Esophagus muscularis mucosa (tissue), 4 donors: ENCODE results near the gene RPS6KA2. TPM values are rescaled to one million over a fixed set of nuclear protein-coding genes. Genes with fewer than 3 reads are reported as not detected.

Experiments
- DNase-seq: peaks from one replicate; pipeline ENCODE4 v3.0.0-alpha.2; 2017; ENCODE audit errors: extremely low spot score
- H3K27ac ChIP-seq, 4 donors: fragments of 200-600 bp; sonication (generic); replicated peaks in 1 of 4; 1 replicate in 3 of 4; 2 replicates in 1 of 4; pipeline ENCODE4 v1.5.1; 2016 to 2019; ENCODE audit warnings: mild to moderate bottlenecking in 1 of 4
- H3K27me3 ChIP-seq, 4 donors: fragments of 200-600 bp; sonication (generic); one replicate each; pipeline versions ENCODE4 v1.5.1 to v1.6.0; 2016 to 2019
- H3K36me3 ChIP-seq, 4 donors: fragments of 200-600 bp; sonication (generic); one replicate each; pipeline ENCODE4 v1.5.1; 2016 to 2019
- H3K4me1 ChIP-seq, 4 donors: fragments of 200-600 bp; sonication (generic); one replicate each; pipeline ENCODE4 v1.5.1; 2016 to 2019
- H3K4me3 ChIP-seq, 4 donors: fragments of 200-600 bp; sonication (generic); 1 replicate in 2 of 4; 2 replicates in 2 of 4; pipeline ENCODE4 v1.5.1; 2016 to 2019; ENCODE audit warnings: mild to moderate bottlenecking in 4 of 4, moderate library complexity in 1 of 4
- H3K9me3 ChIP-seq, 4 donors: fragments of 200-600 bp; sonication (generic); 1 replicate in 3 of 4; 2 replicates in 1 of 4; pipeline ENCODE4 v1.5.1; 2016 to 2019
- EP300 ChIP-seq: sonication (generic); formaldehyde crosslinking; IDR thresholded peaks from one replicate; pipeline ENCODE4 v1.6.1; 2017; ENCODE audit warnings: antibody characterized with exemption
- POLR2A ChIP-seq: fragments of 450-650 bp; IDR thresholded peaks from one replicate; pipeline ENCODE4 v1.6.1; 2017; ENCODE audit warnings: antibody characterized with exemption, moderate library complexity, mild to moderate bottlenecking, low read depth
- POLR2AphosphoS5 ChIP-seq, 2 donors: sonication (generic); formaldehyde crosslinking; IDR thresholded peaks; one replicate each; pipeline ENCODE4 v1.6.1; 2017; ENCODE audit warnings: antibody characterized with exemption in 2 of 2
- WGBS: methylation state at CpG from one replicate; pipeline ENCODE4 v1.1.5; 2018; 5-methylcytosine and 5-hydroxymethylcytosine counted together
- intact Hi-C: fragments of 100-400 bp; cut with DNase I; formaldehyde crosslinking; loops from one replicate; pipeline ENCODE4 v1.15.1; 2023
- total RNA-seq, 4 donors: library from RNA; depleted of rRNA; stranded (reverse); fragments of >200 nt; gene quantifications; one replicate each; pipeline versions ENCODE4 v1.1.0 to v1.2.1, GENCODE V29; 2016
- TF ChIP-seq, protein P1 (sequence below), 3 experiments: fragments of 200-600 bp in 2 of 3; fragments of 450-650 bp in 1 of 3; sonication (generic) in 2 of 3; IDR thresholded peaks; one replicate each; pipeline ENCODE4 v1.5.1; 2017 to 2019; ENCODE audit warnings: antibody characterized with exemption in 3 of 3, mild to moderate bottlenecking in 2 of 3, moderate library complexity in 1 of 3

Gene RPS6KA2
- total RNA-seq, 4 donors from 2014 or later, result 83.9 to 126 (median 112) TPM

DNA sequence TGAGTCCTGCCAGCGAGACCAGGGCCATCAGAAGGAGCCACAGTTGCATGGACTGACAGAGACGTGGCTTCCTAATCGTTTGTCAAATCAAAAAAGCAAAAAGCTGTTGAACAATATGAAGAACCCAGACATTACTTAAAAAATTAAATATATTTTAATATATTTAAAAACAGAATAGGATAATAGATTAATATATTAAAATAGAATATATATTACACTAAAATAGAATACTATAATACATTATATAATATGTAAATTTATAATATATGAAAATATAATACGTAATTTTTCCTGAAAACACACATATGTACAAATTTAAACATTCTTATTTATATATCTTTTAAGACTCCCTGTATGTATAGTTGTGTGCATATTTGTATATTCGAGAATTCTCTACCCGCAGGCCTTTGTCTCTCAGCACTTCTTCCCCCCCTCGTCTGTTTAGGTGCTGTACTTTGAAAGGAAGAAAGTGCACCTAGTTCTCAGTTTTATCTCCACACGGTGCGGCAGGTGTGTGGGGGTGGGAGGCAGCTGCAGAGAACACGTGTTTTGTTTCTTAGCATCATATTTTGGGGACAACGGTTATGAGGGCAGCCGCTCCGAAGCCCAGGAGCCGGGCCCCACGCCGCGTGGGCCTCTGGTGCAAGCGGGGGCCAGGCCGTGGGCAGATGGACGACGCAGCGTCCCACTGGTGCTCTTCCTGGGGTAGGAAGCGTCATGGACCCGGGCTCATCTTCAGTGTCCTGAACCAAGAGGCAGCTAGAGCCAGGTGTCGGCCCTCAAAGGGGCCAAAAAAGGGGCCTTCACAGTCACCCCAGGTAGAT, 172.1 kb downstream of the RPS6KA2 start:
- DNase-seq, result no peak
- intact Hi-C loops, result no loop called here
- H3K4me1 ChIP-seq, result peaks cover 0 to 3% (median 0%) of the 10 kb centered on the region in 4 donors
- no peak overlapping the region for H3K27ac ChIP-seq
- H3K4me3 ChIP-seq, result no peak overlapping the region
- TF ChIP-seq EP300 (no peak), POLR2A (no peak), POLR2AphosphoS5 (IDR thresholded peaks at IDR 0.05) (no peak)
- TF ChIP-seq, protein P1, sequence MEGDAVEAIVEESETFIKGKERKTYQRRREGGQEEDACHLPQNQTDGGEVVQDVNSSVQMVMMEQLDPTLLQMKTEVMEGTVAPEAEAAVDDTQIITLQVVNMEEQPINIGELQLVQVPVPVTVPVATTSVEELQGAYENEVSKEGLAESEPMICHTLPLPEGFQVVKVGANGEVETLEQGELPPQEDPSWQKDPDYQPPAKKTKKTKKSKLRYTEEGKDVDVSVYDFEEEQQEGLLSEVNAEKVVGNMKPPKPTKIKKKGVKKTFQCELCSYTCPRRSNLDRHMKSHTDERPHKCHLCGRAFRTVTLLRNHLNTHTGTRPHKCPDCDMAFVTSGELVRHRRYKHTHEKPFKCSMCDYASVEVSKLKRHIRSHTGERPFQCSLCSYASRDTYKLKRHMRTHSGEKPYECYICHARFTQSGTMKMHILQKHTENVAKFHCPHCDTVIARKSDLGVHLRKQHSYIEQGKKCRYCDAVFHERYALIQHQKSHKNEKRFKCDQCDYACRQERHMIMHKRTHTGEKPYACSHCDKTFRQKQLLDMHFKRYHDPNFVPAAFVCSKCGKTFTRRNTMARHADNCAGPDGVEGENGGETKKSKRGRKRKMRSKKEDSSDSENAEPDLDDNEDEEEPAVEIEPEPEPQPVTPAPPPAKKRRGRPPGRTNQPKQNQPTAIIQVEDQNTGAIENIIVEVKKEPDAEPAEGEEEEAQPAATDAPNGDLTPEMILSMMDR (IDR thresholded peaks at IDR 0.05), result no peak
- WGBS, result 92% methylated on average over 25 of the region's 25 CpGs
- peaks cover 6 to 49% (median 11%) of the 10 kb centered on the region in 4 donors for H3K36me3 ChIP-seq
- H3K9me3 ChIP-seq, result no peaks in the 10 kb centered on the region
- H3K27me3 ChIP-seq, result no peaks in the 10 kb centered on the region

DNA sequence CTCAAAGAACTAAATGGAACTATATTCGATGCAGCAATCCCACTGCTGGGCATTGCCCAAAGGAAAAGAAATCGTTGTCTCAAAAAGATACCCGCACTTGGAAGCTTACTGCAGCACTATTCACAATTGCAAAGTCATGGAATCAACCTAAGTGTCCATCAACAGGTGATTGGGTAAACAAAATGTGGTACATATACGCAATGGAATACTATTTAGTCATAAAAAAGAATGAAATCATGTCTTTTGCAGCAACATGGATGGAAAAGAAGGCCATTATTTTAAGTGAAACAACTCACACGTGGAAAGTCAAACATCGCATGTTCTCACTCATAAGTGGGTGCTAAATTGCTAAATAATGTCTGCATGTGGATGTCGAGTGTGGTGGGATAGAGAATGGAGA, 173.4 kb downstream of the RPS6KA2 start:
- H3K36me3 ChIP-seq, result peaks cover 6 to 53% (median 18%) of the 10 kb centered on the region in 4 donors
- no peaks in the 10 kb centered on the region for H3K27me3 ChIP-seq
- no peak for DNase-seq
- WGBS, result 96% methylated on average over 7 of the region's 7 CpGs
- no peaks in the 10 kb centered on the region for H3K9me3 ChIP-seq
- peaks cover 0 to 3% (median 0%) of the 10 kb centered on the region in 4 donors for H3K4me1 ChIP-seq
- TF ChIP-seq POLR2A (no peak), EP300 (no peak)
- H3K4me3 ChIP-seq, result no peak overlapping the region
- intact Hi-C loops, result no loop called here
- no peak overlapping the region for H3K27ac ChIP-seq

DNA sequence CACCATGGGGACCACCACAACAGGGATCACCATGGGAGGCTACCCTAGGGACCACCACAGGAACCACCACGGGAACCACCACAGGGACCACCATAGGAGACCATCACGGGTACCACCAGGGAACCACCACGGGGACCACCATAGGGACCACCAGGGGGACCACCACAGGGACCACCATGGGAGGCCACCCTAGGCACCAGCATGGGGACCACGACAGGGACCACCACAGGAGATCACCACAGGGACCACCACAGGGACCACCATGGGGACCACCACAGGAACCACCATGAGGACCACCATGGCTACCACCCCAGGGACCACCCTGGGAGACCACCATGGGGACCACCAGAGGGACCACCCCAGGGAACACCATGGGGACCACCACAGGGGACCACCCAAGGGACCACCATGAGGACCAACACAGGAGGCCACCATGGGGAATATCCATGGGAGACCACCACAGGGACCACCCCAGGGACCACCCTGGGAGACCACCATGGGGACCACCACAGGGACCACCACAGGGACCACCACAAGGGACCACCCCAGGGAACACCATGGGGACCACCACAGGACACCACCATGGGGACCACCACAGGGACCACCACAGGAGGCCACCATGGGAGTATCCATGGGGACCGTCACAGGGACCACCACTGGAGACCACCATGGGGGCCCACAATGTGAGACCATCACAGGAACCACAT, 176.7 kb downstream of the RPS6KA2 start:
- no peak overlapping the region for H3K27ac ChIP-seq
- intact Hi-C loops, result no loop called here
- no CpG with 5 or more reads among the region's 5 CpGs for WGBS
- no peaks in the 10 kb centered on the region for H3K4me1 ChIP-seq
- H3K9me3 ChIP-seq, result no peaks in the 10 kb centered on the region
- H3K4me3 ChIP-seq, result no peak overlapping the region
- no peaks in the 10 kb centered on the region for H3K27me3 ChIP-seq
- DNase-seq, result no peak
- H3K36me3 ChIP-seq, result peaks cover 5 to 64% (median 38%) of the 10 kb centered on the region in 4 donors
- TF ChIP-seq POLR2AphosphoS5 (IDR thresholded peaks at IDR 0.05), result no peak
- TF ChIP-seq POLR2A, result no peak
- TF ChIP-seq, protein P1 (IDR thresholded peaks at IDR 0.05), result no peak
- TF ChIP-seq EP300, result no peak

DNA sequence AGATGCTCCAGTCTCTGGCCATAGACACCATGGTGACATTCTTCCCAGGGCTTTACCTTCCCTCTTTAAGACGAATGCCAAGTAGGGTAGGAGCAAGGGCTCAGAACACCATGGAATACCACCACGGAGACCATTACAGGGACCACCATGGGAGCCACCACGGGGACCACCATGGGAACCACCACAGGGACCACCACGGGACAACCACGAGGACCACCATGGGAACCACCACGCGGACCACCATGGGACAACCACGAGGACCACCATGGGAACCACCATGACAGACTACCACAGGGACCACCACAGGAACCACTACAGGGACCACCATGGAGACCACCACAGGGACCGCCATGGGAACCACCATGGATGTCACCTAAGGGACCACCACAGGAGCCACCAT, 177.4 kb downstream of the RPS6KA2 start:
- H3K27me3 ChIP-seq, result no peaks in the 10 kb centered on the region
- TF ChIP-seq, protein P1 (IDR thresholded peaks at IDR 0.05), result no peak
- TF ChIP-seq EP300 (no peak), POLR2AphosphoS5 (IDR thresholded peaks at IDR 0.05) (no peak)
- H3K36me3 ChIP-seq, result peaks cover 5 to 68% (median 41%) of the 10 kb centered on the region in 4 donors
- no peak overlapping the region for H3K27ac ChIP-seq
- H3K9me3 ChIP-seq, result no peaks in the 10 kb centered on the region
- H3K4me3 ChIP-seq, result no peak overlapping the region
- no peak for DNase-seq
- intact Hi-C loops, result no loop called here
- no peaks in the 10 kb centered on the region for H3K4me1 ChIP-seq
- 81% methylated on average over 5 of the region's 9 CpGs for WGBS

DNA sequence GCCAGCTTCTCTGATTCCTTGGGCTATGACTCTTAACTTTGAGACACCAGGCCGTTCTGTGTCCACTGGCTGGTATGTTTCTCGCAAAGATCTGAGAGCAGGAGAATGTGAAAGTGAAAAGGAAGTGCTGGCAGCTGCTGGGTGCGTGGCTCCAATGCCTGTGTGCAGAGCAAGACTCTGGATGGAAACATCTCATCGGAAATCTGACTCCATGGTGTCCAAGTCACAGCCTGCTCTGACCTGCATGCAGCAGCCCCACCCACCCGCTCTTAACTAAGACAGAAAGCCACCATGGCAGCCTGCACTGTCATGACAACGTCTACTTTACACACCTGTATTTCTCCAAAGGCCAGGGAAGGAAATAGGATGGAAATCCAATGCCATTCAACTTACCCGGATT, 178.0 kb downstream of the RPS6KA2 start:
- Histone ChIP-seq H3K27ac (no peak overlapping the region), H3K27me3 (no peaks in the 10 kb centered on the region), H3K4me3 (no peak overlapping the region), H3K36me3 (peaks cover 5 to 70% (median 44%) of the 10 kb centered on the region in 4 donors), H3K4me1 (no peaks in the 10 kb centered on the region), H3K9me3 (no peaks in the 10 kb centered on the region)
- TF ChIP-seq EP300, result no peak
- TF ChIP-seq, protein P1 (IDR thresholded peaks at IDR 0.05), result no peak
- TF ChIP-seq POLR2AphosphoS5 (IDR thresholded peaks at IDR 0.05), result no peak
- no peak for TF ChIP-seq POLR2A
- no peak for DNase-seq
- WGBS, result 92% methylated on average over 7 of the region's 7 CpGs
- intact Hi-C loops, result no loop called here
